Stimulated activated CD4-positive, alpha-beta T cell treated with anti-CD3 and anti-CD28 coated beads, Interleukin-2, amount 100 ng/mL, for 24 hours (primary cell): Measurements from ENCODE around the gene TMCO1.
"Not testable (repeated sequence)": the region's sequence is repeated elsewhere in the genome, so short reads cannot be mapped to it uniquely, and the experiment has no call there.

ENCODE experiments used
- DNase-seq, 2 donors: peaks; one replicate each; pipeline ENCODE4 v3.0.0-alpha.2; 2020

Gene TMCO1

GRCh38 chr1:165768513-165769394, at the start of gene TMCO1:
TMCO1 (minus strand) TSS chr1:165768868; CDS start chr1:165768751, 117 bp downstream.
- peak; percentile 89 to 93 for DNase-seq

- DNase-seq: no peak
Observed at GRCh38 chr1:165816826-165817497, 48.3 kb upstream of the TMCO1 start.

GRCh38 chr1:165816157-165816556, 47.5 kb upstream of the TMCO1 start:
- DNase-seq: no peak

DNA sequence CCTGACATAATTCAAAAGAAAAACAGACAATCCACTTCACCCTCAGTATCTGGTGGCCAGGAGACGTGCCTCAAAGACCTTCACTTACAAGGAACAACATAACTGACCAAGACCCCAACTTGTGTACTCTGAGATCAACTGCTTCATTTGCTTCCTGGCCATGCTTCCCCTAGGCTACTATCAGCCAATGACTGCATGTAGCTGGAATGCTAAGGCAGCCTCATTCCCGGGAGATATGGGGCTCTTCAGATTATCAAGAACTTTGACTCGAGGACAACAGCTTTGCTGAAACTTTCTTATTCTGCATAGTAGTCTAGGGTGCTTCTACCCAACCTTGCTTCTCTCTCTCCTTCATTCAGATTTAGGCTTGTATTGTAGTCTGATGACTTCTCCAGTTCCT, 47.1 kb upstream of the TMCO1 start:
- DNase-seq: no peak

GRCh38 chr1:165807613-165808012, 38.9 kb upstream of the TMCO1 start:
- DNase-seq: no peak

GRCh38 chr1:165804513-165804912, 35.8 kb upstream of the TMCO1 start:
- DNase-seq: not testable (repeated sequence)

- DNase-seq: no peak
Observed at GRCh38 chr1:165799387-165799786, 30.7 kb upstream of the TMCO1 start.

- no peak for DNase-seq
Observed at GRCh38 chr1:165795894-165796293, 27.2 kb upstream of the TMCO1 start.

DNA sequence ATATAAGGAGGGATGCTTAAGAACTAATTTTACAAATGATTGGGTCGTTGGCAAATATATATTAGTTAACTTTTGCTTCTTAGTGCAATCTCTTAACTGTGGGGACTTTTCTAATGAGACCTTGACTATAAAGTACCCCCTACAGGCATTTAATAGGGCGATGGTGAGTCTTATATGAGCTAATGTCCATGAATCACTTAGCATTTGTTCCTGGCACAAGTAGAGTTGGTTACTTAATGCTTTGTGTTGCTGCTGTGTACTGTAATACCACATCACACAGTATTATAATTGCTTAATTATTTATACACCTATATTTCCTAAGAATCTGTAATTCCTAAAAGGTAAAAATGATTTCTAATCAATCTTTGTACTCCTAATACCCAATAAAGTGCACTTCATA, 25.3 kb upstream of the TMCO1 start:
- no peak for DNase-seq

DNA sequence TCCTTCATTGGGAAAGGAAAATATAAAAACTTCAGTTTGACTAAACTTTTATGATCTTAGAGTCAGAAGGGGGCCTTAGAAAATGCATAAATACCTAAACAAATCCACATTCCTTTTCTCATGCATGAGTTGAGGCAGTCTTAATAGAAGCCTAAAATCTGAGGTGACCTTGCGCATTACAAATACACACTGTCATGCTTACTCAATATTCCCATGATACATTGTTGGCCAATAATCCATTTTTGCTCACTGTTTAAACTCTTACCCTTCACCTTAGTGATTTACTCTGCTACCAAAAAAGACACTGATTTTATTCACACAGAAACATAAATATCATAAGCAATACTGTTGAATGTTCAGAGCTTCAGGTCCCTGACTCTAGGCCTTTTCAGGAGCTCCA, 19.1 kb upstream of the TMCO1 start:
- DNase-seq: no peak

DNA sequence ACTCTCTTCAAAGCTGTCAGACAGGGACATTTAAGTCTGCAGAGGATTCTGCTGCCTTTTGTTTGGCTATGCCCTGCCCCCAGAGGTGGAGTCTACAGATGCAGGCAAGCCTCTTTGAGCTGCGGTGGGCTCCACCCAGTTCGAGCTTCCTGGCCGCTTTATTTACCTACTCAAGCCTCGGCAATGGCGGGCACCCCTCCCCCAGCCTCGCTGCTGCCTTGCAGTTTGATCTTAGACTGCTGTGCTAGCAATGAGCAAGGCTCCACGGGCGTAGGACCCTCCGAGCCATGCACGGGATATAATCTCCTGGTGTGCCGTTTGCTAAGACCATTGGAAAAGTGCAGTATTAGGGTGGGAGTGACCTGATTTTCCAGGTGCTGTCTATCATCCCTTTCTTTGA, 14.9 kb upstream of the TMCO1 start:
- not testable (repeated sequence) for DNase-seq

DNA sequence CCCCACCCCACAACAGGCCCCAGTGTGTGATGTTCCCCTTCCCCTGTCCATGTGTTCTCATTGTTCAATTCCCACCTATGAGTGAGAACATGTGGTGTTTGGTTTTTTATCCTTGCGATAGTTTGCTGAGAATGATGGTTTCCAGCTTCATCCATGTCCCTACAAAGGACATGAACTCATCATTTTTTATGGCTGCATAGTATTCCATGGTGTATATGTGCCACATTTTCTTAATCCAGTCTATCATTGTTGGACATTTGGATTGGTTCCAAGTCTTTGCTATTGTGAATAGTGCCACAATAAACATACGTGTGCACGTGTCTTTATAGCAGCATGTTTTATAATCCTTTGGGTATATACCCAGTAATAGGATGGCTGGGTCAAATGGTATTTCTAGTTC, 9.5 kb upstream of the TMCO1 start:
- not testable (repeated sequence) for DNase-seq

GRCh38 chr1:165773324-165773965, 4.8 kb upstream of the TMCO1 start:
- DNase-seq: no peak

DNA sequence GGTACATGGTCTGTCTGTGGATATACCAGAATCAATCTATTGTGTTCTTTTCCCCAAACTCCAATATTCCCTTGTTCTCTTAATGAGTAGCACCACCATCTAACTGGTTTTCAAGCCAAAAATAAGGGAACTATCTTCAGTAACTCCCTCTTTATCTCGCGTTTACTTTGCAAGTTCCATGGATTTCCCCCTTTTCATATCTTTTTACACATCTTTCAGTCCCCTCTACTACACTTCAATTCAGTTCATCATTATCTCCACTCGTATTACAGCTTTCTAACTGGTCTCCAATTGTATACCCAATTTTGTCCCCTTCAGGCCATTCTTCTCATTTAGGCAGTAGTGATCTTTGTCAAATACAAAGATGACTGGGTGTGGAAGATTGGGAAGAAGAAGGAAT, 4.1 kb upstream of the TMCO1 start:
- DNase-seq: no peak

GRCh38 chr1:165764277-165764676, 4.4 kb downstream of the TMCO1 start:
- DNase-seq: no peak

DNA sequence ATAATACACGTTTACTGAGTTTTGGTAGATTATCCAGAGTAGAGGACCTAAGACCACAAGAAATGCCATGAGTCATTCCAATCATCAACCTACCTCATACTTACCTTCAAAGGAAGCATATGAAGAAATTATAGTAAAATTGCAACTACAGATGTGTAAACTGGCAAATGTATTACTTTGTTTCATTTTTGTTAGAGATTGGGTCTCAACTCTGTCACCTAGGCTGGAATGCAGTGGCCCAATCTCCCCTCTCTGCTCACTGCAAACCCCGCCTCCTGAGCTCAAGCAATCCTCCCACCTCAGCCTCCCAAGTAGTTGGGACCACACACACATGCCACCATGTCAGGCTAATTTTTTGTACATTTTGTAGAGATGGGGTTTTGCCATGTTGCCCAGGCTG, 5.2 kb downstream of the TMCO1 start:
- DNase-seq: no peak

DNA sequence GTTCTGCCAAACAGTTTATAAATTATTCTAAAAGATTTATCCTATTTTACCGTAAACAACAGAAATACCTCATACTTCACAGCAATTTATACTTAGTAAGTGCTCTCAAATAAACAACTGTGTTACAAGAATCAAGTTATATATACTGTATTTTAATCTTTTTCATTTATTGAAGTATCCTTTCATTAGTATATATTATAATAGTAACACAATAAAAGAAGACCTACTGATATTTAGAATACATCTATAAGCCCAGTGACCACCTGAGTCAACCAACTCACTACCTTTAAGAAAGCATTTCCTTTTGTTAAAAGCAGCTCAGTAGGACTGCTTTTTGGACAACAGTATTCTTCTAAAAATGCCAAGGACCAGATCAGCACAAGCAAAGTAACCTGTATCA, 5.9 kb downstream of the TMCO1 start:
- no peak for DNase-seq

- DNase-seq: no peak
Observed at GRCh38 chr1:165759095-165759494, 9.6 kb downstream of the TMCO1 start.

DNA sequence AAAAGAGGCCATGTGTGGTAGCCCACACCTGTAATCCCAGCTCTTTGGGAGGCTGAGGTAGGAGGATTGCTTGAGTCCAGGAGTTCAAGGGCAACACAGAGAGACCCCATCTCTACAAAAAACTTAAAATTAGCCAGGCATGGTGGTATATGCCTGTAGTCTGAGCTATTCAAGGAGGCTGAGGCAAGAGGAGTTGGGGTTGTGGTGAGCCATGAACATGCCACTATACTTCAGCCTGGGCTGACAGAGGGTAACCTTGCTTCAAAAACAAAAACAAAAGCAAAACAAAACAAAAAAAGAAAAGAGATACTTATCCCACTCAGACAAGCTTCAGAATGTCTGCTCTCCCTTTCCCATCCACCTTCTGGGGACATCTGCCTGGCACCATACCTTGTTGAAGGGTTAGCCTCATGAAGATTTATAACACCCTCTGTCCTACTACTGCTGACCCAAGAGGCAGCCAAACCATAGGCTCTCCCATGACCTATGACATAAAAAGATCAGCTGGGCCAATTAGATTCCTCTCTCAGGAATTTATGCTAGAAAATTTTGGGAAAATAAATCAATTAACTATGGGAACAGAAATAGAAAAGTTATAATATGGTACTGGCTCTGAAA, 13.2 kb downstream of the TMCO1 start:
- no peak for DNase-seq

DNA sequence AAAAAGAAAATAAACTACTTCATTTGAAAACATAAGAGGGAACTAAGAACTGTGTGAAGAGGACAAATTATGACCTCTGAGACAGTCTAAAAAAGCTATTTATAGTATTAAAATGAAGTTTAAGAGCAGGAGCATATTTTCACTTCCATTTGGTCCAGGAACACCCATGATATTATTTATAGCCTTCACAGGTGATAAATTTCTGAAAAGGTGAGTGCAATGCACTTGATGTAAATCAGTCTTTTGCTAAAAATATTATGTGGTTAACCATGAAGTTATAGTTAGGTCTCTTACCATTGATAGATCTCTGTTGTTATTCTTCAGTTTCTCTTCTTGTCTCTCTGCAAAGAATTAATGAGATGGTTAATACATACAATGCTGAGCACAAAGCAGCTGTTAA, 14.7 kb downstream of the TMCO1 start:
- DNase-seq: no peak

DNA sequence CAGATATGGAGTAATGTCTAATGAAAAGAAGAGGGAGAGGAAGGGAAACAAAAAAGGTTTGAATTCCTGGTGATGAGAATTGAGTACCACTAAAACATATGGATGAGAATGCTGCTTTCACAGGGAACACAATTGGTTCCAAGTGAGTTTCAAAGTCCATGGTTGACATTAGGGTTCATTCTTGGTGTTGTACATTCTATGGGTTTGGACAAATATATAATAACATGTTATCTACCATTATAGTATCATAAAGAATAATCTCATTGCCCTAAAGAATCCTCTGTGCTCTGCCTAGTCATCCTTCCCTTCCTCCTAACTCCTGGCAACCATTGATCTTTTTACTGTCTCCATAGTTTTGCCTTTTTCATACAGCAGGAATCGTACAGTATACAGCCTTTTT, 20.1 kb downstream of the TMCO1 start:
- DNase-seq: no peak

DNA sequence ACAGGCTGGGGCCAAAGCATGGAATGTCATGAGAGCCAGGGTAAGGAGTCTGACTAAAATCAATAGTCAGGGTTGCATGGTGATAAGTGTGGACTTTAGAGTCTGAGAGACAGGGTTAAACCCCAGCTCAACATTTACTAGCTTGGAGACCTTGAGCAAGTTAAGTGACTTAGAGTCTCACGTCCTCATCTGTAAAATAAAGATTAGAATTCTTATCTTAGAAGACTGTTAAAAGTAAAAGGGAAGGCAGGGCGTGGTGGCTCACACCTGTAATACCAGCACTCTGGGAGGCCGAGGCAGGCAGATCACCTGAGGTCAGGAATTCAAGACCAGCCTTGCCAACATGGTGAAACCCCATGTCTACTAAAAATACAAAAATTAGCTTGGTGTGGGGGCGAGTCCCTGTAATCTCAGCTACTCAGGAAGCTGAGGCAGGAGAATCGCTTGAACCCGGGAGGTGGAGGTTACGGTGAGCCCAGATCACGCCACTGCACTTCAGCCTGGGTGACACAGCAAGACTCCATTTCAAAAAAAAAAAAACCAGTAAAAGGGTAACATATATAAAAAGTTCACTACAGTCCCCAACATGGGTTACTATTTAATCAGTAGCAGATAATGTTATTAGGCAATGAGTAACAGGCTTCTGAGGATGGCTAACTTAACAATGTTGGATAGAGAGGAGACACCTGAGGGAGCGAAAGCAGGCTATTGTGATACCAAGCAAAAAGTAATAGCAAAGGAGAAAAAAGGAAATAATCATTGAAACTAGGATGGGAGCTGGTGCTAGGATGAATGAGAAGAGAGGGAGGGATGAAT, 20.8 kb downstream of the TMCO1 start:
- DNase-seq: no peak
